ENCODE results near the gene CYB5R2. TPM values are rescaled to one million over a fixed set of nuclear protein-coding genes. Genes with fewer than 3 reads are reported as not detected.

CYB5R2 gene
- total RNA-seq, 2 experiments from 2014 or later, result 1.8 TPM

DNA sequence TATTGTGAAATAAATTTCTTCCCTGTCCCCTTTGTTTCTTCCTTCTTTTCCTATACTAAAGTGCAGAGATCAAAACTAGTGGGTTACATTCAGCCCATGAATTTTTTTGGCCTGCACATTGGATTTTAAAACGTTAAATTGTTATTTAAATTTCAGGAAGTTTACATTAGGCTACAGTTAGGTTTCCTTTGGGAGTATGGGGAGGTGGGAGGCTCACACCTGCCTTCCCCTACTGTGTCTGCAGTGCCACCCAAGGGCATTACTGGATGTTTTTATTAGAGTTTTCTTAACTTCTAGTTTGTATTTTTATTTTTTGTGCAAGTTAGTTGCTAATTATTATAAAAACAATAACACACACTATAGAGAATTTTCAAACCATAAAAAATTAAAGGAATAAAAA, 51.7 kb downstream of the CYB5R2 start:
- POLR2A ChIA-PET, result no interaction called here

DNA sequence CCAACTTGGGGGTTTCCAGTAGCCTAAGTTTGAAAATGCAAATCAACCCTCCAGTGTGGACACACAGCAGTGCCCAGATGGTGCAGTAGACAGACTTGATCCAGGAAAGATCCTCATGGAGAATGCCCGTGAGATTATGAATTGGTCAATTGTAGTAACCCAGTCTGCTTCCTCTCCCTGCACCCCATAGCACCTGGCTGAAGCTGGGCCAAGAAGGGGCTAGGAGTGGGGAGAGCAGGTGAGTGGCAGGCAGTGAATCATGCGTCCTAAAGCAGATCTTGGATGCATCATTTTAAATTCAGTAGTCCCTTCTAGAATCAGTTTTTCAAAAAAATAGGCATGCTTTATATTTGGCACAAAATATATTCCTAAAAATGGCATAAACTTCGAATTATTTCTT, 52.2 kb downstream of the CYB5R2 start:
- Mint-ChIP-seq H3K36me3 (ENCODE audit: low read depth) (no peaks in the 10 kb centered on the region), H3K27ac (no peak overlapping the region), H3K9me3 (no peaks in the 10 kb centered on the region), H3K27me3 (no peaks in the 10 kb centered on the region), H3K4me3 (no peak overlapping the region), H3K4me1 (no peaks in the 10 kb centered on the region)
- DNase-seq, result no peak
- ChIA-PET CTCF (no interaction called here), POLR2A (no interaction called here)

More for the DNA sequence above, 51.7 kb downstream of the CYB5R2 start:
- H3K4me3 Mint-ChIP-seq, result no peak overlapping the region
- no peak for DNase-seq
- H3K27ac Mint-ChIP-seq, result no peak overlapping the region
- no peaks in the 10 kb centered on the region for H3K27me3 Mint-ChIP-seq
- no peaks in the 10 kb centered on the region for H3K36me3 Mint-ChIP-seq (ENCODE audit: low read depth)
- CTCF ChIA-PET, result no interaction called here
- no peaks in the 10 kb centered on the region for H3K9me3 Mint-ChIP-seq
- no peaks in the 10 kb centered on the region for H3K4me1 Mint-ChIP-seq

DNA sequence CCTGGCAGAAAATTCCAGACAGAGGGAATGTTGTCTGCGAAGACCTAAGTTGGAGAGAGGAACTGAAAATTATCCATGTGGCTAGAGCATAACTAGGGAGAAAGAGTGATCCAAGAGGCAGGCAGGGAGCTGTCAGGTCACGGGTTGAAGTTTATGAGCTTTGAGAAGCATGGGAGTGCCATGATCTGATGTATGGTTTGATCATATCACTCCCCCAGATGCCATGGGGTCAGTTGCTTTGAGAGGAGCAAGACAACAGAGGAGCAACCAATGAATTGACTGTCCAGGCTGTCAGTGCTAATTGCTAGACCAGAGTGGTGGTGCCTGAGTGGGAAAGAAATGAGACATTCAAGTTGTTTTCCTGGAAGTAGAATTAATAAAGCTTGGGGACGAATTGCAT, 54.0 kb downstream of the CYB5R2 start:
- ChIA-PET POLR2A (no interaction called here), CTCF (interaction anchor here (1.2 kb wide), 1 partner anchor 9 kb away, joined by 3 read pairs; no protein-coding TSS in a partner anchor)
- no peaks in the 10 kb centered on the region for H3K9me3 Mint-ChIP-seq
- no peak overlapping the region for H3K27ac Mint-ChIP-seq
- no peak for DNase-seq
- no peaks in the 10 kb centered on the region for H3K4me1 Mint-ChIP-seq
- no peaks in the 10 kb centered on the region for H3K27me3 Mint-ChIP-seq
- no peak overlapping the region for H3K4me3 Mint-ChIP-seq
- no peaks in the 10 kb centered on the region for H3K36me3 Mint-ChIP-seq (ENCODE audit: low read depth)

DNA sequence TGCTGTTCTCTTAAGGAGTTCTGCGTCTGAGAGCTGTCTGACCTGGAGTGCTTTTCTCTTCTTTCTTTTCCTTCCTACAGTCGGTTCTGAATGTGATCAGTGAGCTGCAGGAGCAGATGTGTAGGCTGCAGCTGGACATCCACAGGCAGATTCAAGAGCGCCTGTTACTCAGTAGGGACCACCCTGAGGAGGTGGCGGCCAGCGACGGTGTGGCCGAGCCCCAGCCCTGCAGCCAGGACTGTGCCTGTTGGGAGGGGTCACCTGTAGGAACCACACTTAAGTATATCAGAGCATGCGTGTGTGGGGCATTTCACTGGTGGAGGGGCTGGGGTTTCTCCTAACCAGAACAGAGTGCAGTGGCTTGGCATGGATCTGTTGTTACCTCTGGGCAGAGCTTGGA, 56.3 kb downstream of the CYB5R2 start:
- ChIA-PET POLR2A (no interaction called here), CTCF (no interaction called here)
- H3K4me3 Mint-ChIP-seq, result no peak overlapping the region
- no peak for DNase-seq
- H3K4me1 Mint-ChIP-seq, result no peaks in the 10 kb centered on the region
- no peaks in the 10 kb centered on the region for H3K9me3 Mint-ChIP-seq
- no peak overlapping the region for H3K27ac Mint-ChIP-seq
- H3K36me3 Mint-ChIP-seq (ENCODE audit: low read depth), result no peaks in the 10 kb centered on the region
- no peaks in the 10 kb centered on the region for H3K27me3 Mint-ChIP-seq

Other genes starting within 250 kb of the CYB5R2 start
- not detected for gene OLFML1, start 188.0 kb downstream of the CYB5R2 start, total RNA-seq
- 10 to 100 TPM; 21.9 to 24.7 TPM for gene PPFIBP2, start 159.5 kb downstream of the CYB5R2 start, total RNA-seq
- gene OVCH2, start 33.0 kb upstream of the CYB5R2 start, total RNA-seq, result not detected
- not detected for gene OR5P2, start 123.4 kb upstream of the CYB5R2 start, total RNA-seq
- not detected for gene OR5P3, start 157.3 kb upstream of the CYB5R2 start, total RNA-seq

Data from activated CD4-positive, alpha-beta memory T cell treated with anti-CD3 and anti-CD28 coated beads, Interleukin-2, amount 10 ng/mL, durations not matched to agents 7 days and 5 days (primary cell).